Osteocyte (in vitro differentiated cells): ENCODE results near the gene ADAMTSL1. TPM values are rescaled to one million over a fixed set of nuclear protein-coding genes. Genes with fewer than 3 reads are reported as not detected.

Experiments
- DNase-seq: peaks from one replicate; pipeline ENCODE4 v3.0.0; 2021; ENCODE audit warnings: mixed read lengths; ENCODE audit not compliant: unreplicated experiment; ENCODE audit errors: extremely low spot score
- H3K27ac Mint-ChIP-seq: one replicate; pipeline ENCODE4 v1.8.0; 2021; ENCODE audit warnings: mild to moderate bottlenecking, mixed read lengths; ENCODE audit not compliant: unreplicated experiment
- H3K27me3 Mint-ChIP-seq: one replicate; pipeline ENCODE4 v1.8.0; 2021; ENCODE audit warnings: mixed read lengths; ENCODE audit not compliant: unreplicated experiment
- H3K36me3 Mint-ChIP-seq: one replicate; pipeline ENCODE4 v1.8.0; 2021; ENCODE audit warnings: mixed read lengths; ENCODE audit not compliant: unreplicated experiment
- H3K4me1 Mint-ChIP-seq: one replicate; pipeline ENCODE4 v1.8.0; 2021; ENCODE audit warnings: mixed read lengths; ENCODE audit not compliant: unreplicated experiment
- H3K4me3 Mint-ChIP-seq: one replicate; pipeline ENCODE4 v1.8.0; 2021; ENCODE audit warnings: mild to moderate bottlenecking, moderate library complexity, mixed read lengths; ENCODE audit not compliant: unreplicated experiment
- H3K9me3 Mint-ChIP-seq: one replicate; pipeline ENCODE4 v1.8.0; 2021; ENCODE audit warnings: mixed read lengths; ENCODE audit not compliant: unreplicated experiment
- total RNA-seq: library from RNA; stranded (reverse); gene quantifications from 2 replicates; pipeline ENCODE4 v1.2.1, GENCODE V29; 2021
- TF ChIP-seq, protein P1 (sequence below): fragments of 200-600 bp; sonication (generic); IDR thresholded peaks from 2 replicates; pipeline ENCODE4 v1.5.0; 2021; ENCODE audit warnings: antibody characterized with exemption, mild to moderate bottlenecking, moderate library complexity

Gene ADAMTSL1
- total RNA-seq, 1 donor from 2014 or later = 1.5 TPM

- H3K27ac Mint-ChIP-seq = no peak overlapping the region
- no peaks in the 10 kb centered on the region for H3K9me3 Mint-ChIP-seq
- no peak overlapping the region for H3K4me3 Mint-ChIP-seq
- TF ChIP-seq, protein P1, sequence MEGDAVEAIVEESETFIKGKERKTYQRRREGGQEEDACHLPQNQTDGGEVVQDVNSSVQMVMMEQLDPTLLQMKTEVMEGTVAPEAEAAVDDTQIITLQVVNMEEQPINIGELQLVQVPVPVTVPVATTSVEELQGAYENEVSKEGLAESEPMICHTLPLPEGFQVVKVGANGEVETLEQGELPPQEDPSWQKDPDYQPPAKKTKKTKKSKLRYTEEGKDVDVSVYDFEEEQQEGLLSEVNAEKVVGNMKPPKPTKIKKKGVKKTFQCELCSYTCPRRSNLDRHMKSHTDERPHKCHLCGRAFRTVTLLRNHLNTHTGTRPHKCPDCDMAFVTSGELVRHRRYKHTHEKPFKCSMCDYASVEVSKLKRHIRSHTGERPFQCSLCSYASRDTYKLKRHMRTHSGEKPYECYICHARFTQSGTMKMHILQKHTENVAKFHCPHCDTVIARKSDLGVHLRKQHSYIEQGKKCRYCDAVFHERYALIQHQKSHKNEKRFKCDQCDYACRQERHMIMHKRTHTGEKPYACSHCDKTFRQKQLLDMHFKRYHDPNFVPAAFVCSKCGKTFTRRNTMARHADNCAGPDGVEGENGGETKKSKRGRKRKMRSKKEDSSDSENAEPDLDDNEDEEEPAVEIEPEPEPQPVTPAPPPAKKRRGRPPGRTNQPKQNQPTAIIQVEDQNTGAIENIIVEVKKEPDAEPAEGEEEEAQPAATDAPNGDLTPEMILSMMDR = peak; percentile 60
- H3K36me3 Mint-ChIP-seq = no peaks in the 10 kb centered on the region
- no peaks in the 10 kb centered on the region for H3K27me3 Mint-ChIP-seq
- DNase-seq = no peak
- peaks cover 23% of the 10 kb centered on the region for H3K4me1 Mint-ChIP-seq
Measured at GRCh38 chr9:18791074-18791473, 317.1 kb downstream of the ADAMTSL1 start.

- Mint-ChIP-seq H3K36me3 (no peaks in the 10 kb centered on the region), H3K4me1 (peaks cover 3% of the 10 kb centered on the region), H3K9me3 (no peaks in the 10 kb centered on the region), H3K27me3 (no peaks in the 10 kb centered on the region), H3K27ac (no peak overlapping the region), H3K4me3 (no peak overlapping the region)
- TF ChIP-seq, protein P1 = no peak
- DNase-seq = no peak
Measured at GRCh38 chr9:18793122-18793521, 319.2 kb downstream of the ADAMTSL1 start.

DNA sequence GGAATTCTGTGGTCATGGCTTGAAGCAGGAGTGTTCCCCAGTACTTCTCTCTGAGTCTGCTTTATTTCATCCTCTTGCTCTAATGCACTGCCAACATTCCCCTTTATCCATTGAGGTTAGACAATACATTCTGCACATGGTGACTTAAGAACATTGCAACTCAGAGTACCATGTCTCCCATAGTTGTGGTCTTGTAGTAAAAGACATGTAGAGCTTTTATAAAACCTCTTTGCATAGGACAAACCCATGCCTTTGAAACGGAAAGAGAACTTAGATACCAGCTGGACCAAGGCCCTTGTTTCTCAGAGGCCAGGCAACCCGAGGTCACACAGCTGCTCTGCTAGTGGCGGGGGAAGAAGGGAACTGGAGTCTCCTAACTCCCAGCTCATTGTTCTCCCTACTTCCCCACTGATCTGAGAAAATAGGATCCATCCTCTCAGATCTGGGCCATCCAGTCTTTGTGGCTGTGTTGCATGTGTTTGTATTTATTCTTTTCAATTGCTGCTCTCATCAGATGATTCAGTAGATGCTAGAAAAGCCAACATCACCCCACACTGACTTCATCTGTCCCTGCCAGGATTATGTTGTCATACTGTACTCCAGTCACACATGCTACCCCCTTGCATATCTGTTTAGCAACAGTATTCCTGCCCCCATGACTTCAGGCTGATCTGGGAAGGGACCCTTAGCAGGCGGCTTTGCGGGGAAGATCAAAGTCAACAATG lies 322.2 kb downstream of the ADAMTSL1 start:
- TF ChIP-seq, protein P1 = no peak
- no peaks in the 10 kb centered on the region for H3K27me3 Mint-ChIP-seq
- no peak for DNase-seq
- H3K36me3 Mint-ChIP-seq = no peaks in the 10 kb centered on the region
- H3K4me3 Mint-ChIP-seq = no peak overlapping the region
- H3K4me1 Mint-ChIP-seq = no peaks in the 10 kb centered on the region
- no peak overlapping the region for H3K27ac Mint-ChIP-seq
- no peaks in the 10 kb centered on the region for H3K9me3 Mint-ChIP-seq

- H3K36me3 Mint-ChIP-seq = no peaks in the 10 kb centered on the region
- H3K27me3 Mint-ChIP-seq = no peaks in the 10 kb centered on the region
- H3K4me1 Mint-ChIP-seq = no peaks in the 10 kb centered on the region
- DNase-seq = no peak
- peaks cover 5% of the 10 kb centered on the region for H3K9me3 Mint-ChIP-seq
- TF ChIP-seq, protein P1 = no peak
- H3K27ac Mint-ChIP-seq = no peak overlapping the region
- no peak overlapping the region for H3K4me3 Mint-ChIP-seq
Measured at GRCh38 chr9:18796696-18797270, 322.8 kb downstream of the ADAMTSL1 start.

DNA sequence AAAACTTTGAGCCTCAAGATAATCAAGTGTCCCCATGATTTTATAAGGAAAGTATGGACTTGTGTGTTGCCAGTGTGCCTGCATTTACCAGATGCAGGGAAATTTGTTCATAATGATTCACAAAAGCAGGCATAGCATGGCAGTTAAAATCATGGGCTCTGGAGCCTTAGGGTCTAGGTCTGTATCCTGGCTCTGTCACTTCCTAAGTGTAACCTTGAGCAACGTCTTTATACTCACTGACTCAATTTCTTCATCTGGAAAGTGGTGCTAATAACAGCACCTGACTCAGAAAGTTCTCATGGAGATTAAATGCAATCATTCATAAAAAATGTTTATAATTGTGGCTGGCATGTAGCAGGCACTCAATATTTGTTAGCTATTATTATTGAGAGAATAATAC lies 324.2 kb downstream of the ADAMTSL1 start:
- H3K4me1 Mint-ChIP-seq = no peaks in the 10 kb centered on the region
- no peaks in the 10 kb centered on the region for H3K27me3 Mint-ChIP-seq
- peaks cover 5% of the 10 kb centered on the region for H3K9me3 Mint-ChIP-seq
- no peak for DNase-seq
- no peak overlapping the region for H3K4me3 Mint-ChIP-seq
- no peaks in the 10 kb centered on the region for H3K36me3 Mint-ChIP-seq
- TF ChIP-seq, protein P1 = no peak
- no peak overlapping the region for H3K27ac Mint-ChIP-seq
